HAP-1 (cell line): ENCODE measurements around the gene CDC27.

Source experiments
- DNase-seq, 2 experiments: peaks; one replicate each; pipeline ENCODE4 v3.0.0-alpha.2; 2016 to 2020; ENCODE audit warnings: low spot score in 2 of 2
- H3K27me3 ChIP-seq: fragments of 250-450 bp; sonication (Bioruptor Pico); 2 replicates; pipeline ENCODE4 v1.5.1; 2020; ENCODE audit warnings: low read depth, mild to moderate bottlenecking, moderate library complexity
- H3K36me3 ChIP-seq: fragments of 250-450 bp; sonication (Bioruptor Pico); replicated peaks from 2 replicates; pipeline ENCODE4 v1.5.1; 2020; ENCODE audit warnings: mild to moderate bottlenecking
- H3K4me1 ChIP-seq: fragments of 250-450 bp; sonication (Bioruptor Pico); 2 replicates; pipeline ENCODE4 v1.5.1; 2020; ENCODE audit warnings: mild to moderate bottlenecking
- H3K4me3 ChIP-seq: fragments of 250-450 bp; sonication (Bioruptor Pico); 2 replicates; pipeline ENCODE4 v1.5.1; 2020; ENCODE audit warnings: mild to moderate bottlenecking, moderate library complexity
- H3K9me3 ChIP-seq: fragments of 250-450 bp; sonication (Bioruptor Pico); 2 replicates; pipeline ENCODE4 v1.5.1; 2020; ENCODE audit warnings: mild to moderate bottlenecking, moderate library complexity
- in situ Hi-C: fragments of 300-500 bp; cut with MboI; formaldehyde crosslinking; loops from 3 replicates; pipeline ENCODE4 v1.14.3; 2020; ENCODE audit warnings: low sequenced_read_pairs, inconsistent platforms, mixed read lengths

Gene CDC27

DNA sequence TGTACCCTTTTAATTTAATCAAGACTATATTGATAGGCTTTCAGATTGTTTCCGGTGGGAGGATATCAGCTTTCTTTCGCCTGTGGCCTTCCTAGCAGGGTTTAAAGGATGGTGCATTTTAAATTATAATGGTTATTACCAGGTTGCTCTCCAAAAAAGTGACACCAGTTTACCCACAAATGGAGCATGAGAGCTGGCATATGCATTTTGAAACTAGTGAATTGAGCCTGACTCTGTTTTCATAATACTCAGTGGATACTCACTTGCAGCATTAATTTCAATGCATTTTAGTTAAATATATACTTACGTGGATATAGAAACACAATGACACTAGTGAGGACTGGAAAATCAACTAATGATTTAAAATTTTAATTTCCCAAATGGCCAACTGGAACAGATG is 25.8 kb upstream of the CDC27 start:
- H3K4me1 ChIP-seq, result no peaks in the 10 kb centered on the region
- no peaks in the 10 kb centered on the region for H3K36me3 ChIP-seq
- no peaks in the 10 kb centered on the region for H3K9me3 ChIP-seq
- no peak overlapping the region for H3K4me3 ChIP-seq
- in situ Hi-C loops, result no loop called here
- no peak for DNase-seq
- H3K27me3 ChIP-seq, result peaks cover 5% of the 10 kb centered on the region

DNA sequence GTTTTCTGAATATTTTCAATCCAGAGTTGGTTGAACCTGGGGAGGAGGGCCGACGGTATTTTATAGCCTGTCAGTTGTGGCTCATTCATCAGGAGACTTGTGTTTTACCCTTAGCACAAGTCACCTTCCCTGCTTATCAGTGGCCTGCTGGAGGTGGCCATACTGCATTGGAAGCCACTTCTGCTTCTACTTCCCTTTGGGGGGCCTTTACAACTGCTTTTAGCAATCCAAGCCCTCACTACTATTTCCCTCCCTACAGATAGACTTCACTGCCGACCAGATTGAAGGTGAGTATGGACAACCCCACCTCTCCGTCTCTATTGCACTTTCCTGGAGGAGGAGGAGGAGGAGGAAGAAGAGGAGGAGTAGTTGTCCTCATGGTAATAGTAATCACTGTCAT is 24.4 kb upstream of the CDC27 start:
- in situ Hi-C loops, result no loop called here
- H3K36me3 ChIP-seq, result no peaks in the 10 kb centered on the region
- no peak for DNase-seq

GRCh38 chr17:47212458-47212857 is 23.4 kb upstream of the CDC27 start:
- DNase-seq, result no peak
- Histone ChIP-seq H3K4me1 (no peaks in the 10 kb centered on the region), H3K4me3 (no peak overlapping the region), H3K27me3 (peaks cover 5% of the 10 kb centered on the region), H3K9me3 (no peaks in the 10 kb centered on the region), H3K36me3 (no peaks in the 10 kb centered on the region)
- in situ Hi-C loops, result no loop called here

More for the DNA sequence above, 24.4 kb upstream of the CDC27 start:
- no peaks in the 10 kb centered on the region for H3K4me1 ChIP-seq
- no peak overlapping the region for H3K4me3 ChIP-seq
- peaks cover 5% of the 10 kb centered on the region for H3K27me3 ChIP-seq
- no peaks in the 10 kb centered on the region for H3K9me3 ChIP-seq

- H3K27me3 ChIP-seq, result peaks cover 5% of the 10 kb centered on the region
- H3K36me3 ChIP-seq, result no peaks in the 10 kb centered on the region
- H3K4me1 ChIP-seq, result no peaks in the 10 kb centered on the region
- no peak overlapping the region for H3K4me3 ChIP-seq
- DNase-seq, result no peak
- H3K9me3 ChIP-seq, result no peaks in the 10 kb centered on the region
- in situ Hi-C loops, result no loop called here
These were observed 21.7 kb upstream of the CDC27 start for GRCh38 chr17:47210779-47211178.

DNA sequence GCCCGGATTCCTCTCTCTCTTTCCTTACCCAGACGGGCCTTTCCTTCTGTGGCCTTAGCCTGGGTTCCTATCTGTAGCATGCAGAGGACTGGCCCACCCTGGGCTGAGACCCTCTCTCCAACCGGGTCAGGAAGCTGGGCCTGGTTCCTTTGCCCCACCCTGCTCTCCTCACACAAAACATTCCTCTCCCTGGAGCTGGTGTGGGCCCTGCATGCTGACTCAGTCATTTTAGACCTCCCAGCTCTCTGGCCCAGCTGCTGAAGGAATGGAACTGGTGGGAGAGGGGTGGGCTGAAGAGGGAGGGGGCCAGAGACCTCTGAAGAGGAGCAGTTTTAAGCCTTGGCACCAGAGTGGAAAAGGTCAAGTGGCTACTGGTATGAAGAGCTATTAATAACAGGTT is 21.0 kb upstream of the CDC27 start:
- in situ Hi-C loops, result no loop called here
- DNase-seq, result no peak
- H3K4me3 ChIP-seq, result no peak overlapping the region
- no peaks in the 10 kb centered on the region for H3K9me3 ChIP-seq
- no peaks in the 10 kb centered on the region for H3K36me3 ChIP-seq
- no peaks in the 10 kb centered on the region for H3K4me1 ChIP-seq
- peaks cover 4% of the 10 kb centered on the region for H3K27me3 ChIP-seq

DNA sequence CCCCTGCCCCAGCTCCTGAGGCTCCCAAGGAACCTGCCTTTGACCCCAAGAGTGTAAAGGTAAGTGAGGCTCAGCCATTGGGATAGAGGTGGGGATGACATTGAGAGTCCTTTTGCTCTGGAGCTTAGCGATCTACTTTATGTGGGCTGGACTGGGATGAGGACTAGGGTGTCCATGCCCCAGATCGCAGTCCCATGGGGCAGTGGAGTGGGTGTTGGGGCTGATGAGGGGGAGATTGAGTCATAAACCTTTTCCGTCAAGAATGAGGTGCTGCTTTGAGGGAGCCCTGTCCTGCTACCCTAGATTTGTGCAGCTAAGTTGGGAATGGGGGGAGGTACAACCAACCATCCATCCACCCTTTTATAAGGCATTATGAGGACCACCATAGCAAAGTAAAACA is 20.4 kb upstream of the CDC27 start:
- H3K4me3 ChIP-seq, result no peak overlapping the region
- no peak for DNase-seq
- in situ Hi-C loops, result no loop called here

DNA sequence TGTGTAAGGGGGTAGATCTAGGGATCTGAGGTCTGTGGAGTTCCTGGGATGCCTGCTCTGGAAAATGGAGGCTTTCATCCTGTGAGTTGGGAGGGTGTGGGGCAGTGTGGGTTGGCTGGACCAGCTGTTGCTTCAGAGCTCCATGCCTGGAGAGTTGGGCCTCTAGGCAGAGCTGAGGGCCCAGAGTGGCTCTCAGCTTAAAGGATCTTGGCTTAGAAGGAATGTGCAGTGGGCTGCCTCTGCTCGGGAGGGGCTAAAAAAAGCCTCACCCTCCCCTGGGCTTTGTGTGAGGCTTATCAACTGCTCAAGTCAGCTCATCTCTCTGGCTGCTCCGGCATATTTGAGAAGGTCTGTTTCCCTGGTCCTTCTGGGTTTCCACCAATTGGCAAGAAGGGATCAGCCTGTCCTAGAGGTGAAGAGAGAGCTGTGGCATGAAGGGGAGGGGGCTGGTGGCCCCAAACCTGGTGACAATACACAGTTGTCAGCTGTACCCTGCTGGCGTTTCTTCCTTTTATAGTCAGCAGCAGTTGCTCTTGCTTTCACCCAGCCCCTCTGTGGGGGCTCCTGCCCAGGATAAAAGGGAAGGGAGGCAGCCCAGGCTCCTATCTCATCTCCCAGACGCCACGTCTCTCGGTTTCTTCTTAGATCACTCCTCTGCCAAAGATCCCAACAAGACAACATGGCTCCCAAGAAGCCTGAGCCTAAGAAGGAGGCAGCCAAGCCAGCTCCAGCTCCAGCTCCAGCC is 19.8 kb upstream of the CDC27 start, which contains the start of gene MYL4:
MYL4 (plus strand) TSS at position 605 of the 745 bp plus-strand sequence; CDS start at position 680, 75 bp downstream.
- in situ Hi-C loops, result no loop called here
- no peak for DNase-seq
- no peaks in the 10 kb centered on the region for H3K9me3 ChIP-seq
- no peaks in the 10 kb centered on the region for H3K4me1 ChIP-seq
- no peaks in the 10 kb centered on the region for H3K27me3 ChIP-seq
- no peak within 1 kb of the TSS for H3K4me3 ChIP-seq
- no peaks in the 10 kb centered on the region for H3K36me3 ChIP-seq

More for the DNA sequence above, 20.4 kb upstream of the CDC27 start:
- no peaks in the 10 kb centered on the region for H3K4me1 ChIP-seq
- H3K9me3 ChIP-seq, result no peaks in the 10 kb centered on the region
- no peaks in the 10 kb centered on the region for H3K27me3 ChIP-seq
- H3K36me3 ChIP-seq, result no peaks in the 10 kb centered on the region

DNA sequence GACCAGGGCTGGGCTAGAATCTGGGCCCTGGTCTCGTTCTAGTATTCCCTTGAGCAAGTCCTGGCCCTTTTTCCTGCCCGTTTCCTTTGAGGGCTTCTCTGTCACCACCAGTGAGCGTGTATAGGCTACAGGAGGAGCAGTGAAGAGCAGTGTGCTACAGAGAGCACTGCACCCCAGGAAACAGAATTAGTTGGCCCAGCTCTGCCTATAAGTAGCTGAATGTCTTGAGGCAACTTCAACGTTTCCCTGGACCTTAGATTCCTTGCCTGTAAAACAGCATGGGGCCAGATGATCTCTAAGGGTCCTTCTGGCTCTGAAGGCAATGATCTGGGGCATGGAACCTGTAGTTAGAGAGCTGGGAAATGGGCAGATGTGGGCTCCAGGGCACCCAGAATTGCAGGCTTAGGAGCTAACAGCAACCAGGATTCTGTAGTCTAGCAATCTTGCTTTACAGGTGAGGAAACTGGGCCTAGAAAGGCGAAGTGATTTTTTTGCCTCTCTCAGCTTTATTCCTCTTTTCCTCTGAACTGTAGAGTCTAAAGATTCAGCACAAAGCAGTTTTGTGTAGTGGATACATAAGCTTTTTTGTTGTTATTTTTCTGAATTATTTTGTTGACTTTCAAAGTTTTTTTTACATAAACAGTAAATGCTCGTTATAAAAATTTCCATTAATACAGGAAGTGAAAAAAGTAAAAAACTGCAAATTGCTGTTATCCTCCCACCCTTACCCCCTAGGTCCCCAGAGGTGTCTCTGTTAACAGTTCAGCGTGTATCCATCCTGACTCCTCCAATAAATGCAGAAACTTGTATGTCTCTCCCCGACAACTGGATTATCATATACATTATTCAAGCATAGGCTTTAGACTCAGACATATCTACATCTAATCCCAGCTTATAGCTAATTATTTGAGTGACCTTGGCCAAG is 18.3 kb upstream of the CDC27 start:
- Histone ChIP-seq H3K36me3 (no peaks in the 10 kb centered on the region), H3K4me1 (no peaks in the 10 kb centered on the region), H3K9me3 (no peaks in the 10 kb centered on the region), H3K4me3 (no peak overlapping the region), H3K27me3 (no peaks in the 10 kb centered on the region)
- in situ Hi-C loops, result no loop called here
- no peak for DNase-seq

- H3K4me1 ChIP-seq, result no peaks in the 10 kb centered on the region
- no peaks in the 10 kb centered on the region for H3K27me3 ChIP-seq
- no peaks in the 10 kb centered on the region for H3K9me3 ChIP-seq
- in situ Hi-C loops, result no loop called here
- H3K36me3 ChIP-seq, result no peaks in the 10 kb centered on the region
- no peak for DNase-seq
- no peak overlapping the region for H3K4me3 ChIP-seq
These were observed 16.4 kb upstream of the CDC27 start for GRCh38 chr17:47205419-47205963.

DNA sequence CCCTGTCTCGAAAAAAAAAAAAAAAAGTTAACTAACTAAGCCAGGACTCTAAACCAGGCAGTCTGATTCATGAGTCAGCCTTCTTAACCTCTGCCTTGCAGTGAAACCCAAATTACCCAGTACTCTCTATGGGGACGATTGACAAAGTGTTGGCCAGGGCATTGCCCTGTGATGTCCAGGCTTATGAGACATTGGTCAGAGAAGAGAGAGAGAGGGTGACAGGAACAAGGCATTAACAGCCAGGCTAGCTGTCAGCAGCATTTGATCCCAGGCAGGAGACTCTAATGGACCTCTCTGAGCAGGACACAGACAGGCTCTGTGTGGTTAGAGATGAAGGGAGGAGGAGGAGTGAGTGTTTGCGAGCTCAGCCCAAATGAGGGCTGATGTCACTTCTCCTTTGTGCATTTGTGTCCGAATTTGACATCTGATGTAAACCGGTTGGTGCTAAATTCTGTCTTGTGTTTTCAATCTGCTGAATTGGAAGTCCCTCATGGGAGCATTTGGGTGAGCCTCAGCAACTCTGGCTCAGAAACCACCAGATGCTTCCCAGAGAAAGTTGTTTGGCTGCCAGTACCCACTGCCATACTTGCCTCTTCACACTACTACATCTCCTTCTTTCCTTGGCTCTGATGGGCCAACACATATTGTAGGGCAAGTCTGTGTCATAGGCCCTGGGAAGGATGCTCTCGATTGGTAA is 15.8 kb upstream of the CDC27 start:
- no peaks in the 10 kb centered on the region for H3K36me3 ChIP-seq
- no peak overlapping the region for H3K4me3 ChIP-seq
- no peaks in the 10 kb centered on the region for H3K27me3 ChIP-seq
- no peaks in the 10 kb centered on the region for H3K9me3 ChIP-seq
- no peak for DNase-seq
- no peaks in the 10 kb centered on the region for H3K4me1 ChIP-seq
- in situ Hi-C loops, result no loop called here

GRCh38 chr17:47203984-47204721 is 15.1 kb upstream of the CDC27 start:
- Histone ChIP-seq H3K4me3 (no peak overlapping the region), H3K27me3 (no peaks in the 10 kb centered on the region), H3K36me3 (no peaks in the 10 kb centered on the region), H3K9me3 (no peaks in the 10 kb centered on the region), H3K4me1 (no peaks in the 10 kb centered on the region)
- DNase-seq, result no peak
- in situ Hi-C loops, result no loop called here

GRCh38 chr17:47201166-47201565 is 12.1 kb upstream of the CDC27 start:
- Histone ChIP-seq H3K36me3 (no peaks in the 10 kb centered on the region), H3K4me1 (no peaks in the 10 kb centered on the region), H3K27me3 (peaks cover 5% of the 10 kb centered on the region; the same call in 1 of the 2 replicates), H3K4me3 (no peak overlapping the region), H3K9me3 (no peaks in the 10 kb centered on the region)
- in situ Hi-C loops, result no loop called here
- DNase-seq, result no peak

- no peak overlapping the region for H3K4me3 ChIP-seq
- DNase-seq, result no peak
- in situ Hi-C loops, result no loop called here
- no peaks in the 10 kb centered on the region for H3K9me3 ChIP-seq
- no peaks in the 10 kb centered on the region for H3K4me1 ChIP-seq
- peaks cover 5% of the 10 kb centered on the region; the same call in 1 of the 2 replicates for H3K27me3 ChIP-seq
- H3K36me3 ChIP-seq, result no peaks in the 10 kb centered on the region
These were observed 11.2 kb upstream of the CDC27 start for GRCh38 chr17:47200325-47200664.
